Measurements from ENCODE around the gene SCNN1A. TPM values are rescaled to one million over a fixed set of nuclear protein-coding genes. Genes with fewer than 3 reads are reported as not detected.

The SCNN1A gene
- total and polyA plus RNA-seq, 2 donors (not counting 1 experiment from before 2014, with no cell fraction given): 0.20 TPM; not detected in 1

- no peaks in the 10 kb centered on the region for H3K9me3 Mint-ChIP-seq (ENCODE audit: insufficient read depth)
Observed at GRCh38 chr12:6420364-6420763, 45.0 kb upstream of the SCNN1A start.

GRCh38 chr12:6418796-6419195, 43.4 kb upstream of the SCNN1A start:
- H3K27ac ChIP-seq (ENCODE audit: low read length in 2 of 2): no peak overlapping the region
- ATAC-seq (ENCODE audit: low read depth) (no peak), DNase-seq (no peak)
- no peak overlapping the region for H3K4me3 Mint-ChIP-seq
- no peak overlapping the region for H3K9ac ChIP-seq (ENCODE audit: low read length)
- H3K9me3 ChIP-seq (ENCODE audit: control extremely low read depth in 1 of 3, control insufficient read depth in 2 of 3, insufficient read depth in 1 of 3, low read length in 2 of 3): no peaks in the 10 kb centered on the region
- H3K9me3 Mint-ChIP-seq (ENCODE audit: insufficient read depth): no peaks in the 10 kb centered on the region
- H3K4me3 ChIP-seq (ENCODE audit: control extremely low read depth in 1 of 5, extremely low read depth in 1 of 5, insufficient read depth in 1 of 5, low read depth in 2 of 5, low read length in 4 of 5): no peak overlapping the region
- POLR2A ChIA-PET: no interaction called here
- intact Hi-C loops (cut with micrococcal nuclease): no loop called here
- TF ChIP-seq CTCF (IDR thresholded peaks at IDR 0.05): no peak
- no peak for TF ChIP-seq EZH2 (IDR thresholded peaks at IDR 0.05; ENCODE audit: borderline replicate concordance, insufficient read depth, low read depth, low read length, poor library complexity, severe bottlenecking)
- peaks cover 0 to 3% (median 0%) of the 10 kb centered on the region in 4 experiments for H3K27me3 ChIP-seq (replicated peaks in 1 of 4; ENCODE audit: control extremely low read depth in 1 of 4, control insufficient read depth in 3 of 4, insufficient read depth in 4 of 4, low read length in 3 of 4)
- H3K27ac Mint-ChIP-seq: no peak overlapping the region
- H3K36me3 ChIP-seq (replicated peaks in 1 of 2; ENCODE audit: control extremely low read depth in 1 of 2, control insufficient read depth in 1 of 2, extremely low read depth in 1 of 2, insufficient read depth in 2 of 2, low read length in 1 of 2): no peaks in the 10 kb centered on the region
- peaks cover 5 to 6% of the 10 kb centered on the region in 2 donors for H3K4me1 ChIP-seq (ENCODE audit: control insufficient read depth in 2 of 2, insufficient read depth in 2 of 2, low read length in 2 of 2)
- no peak overlapping the region for H3K4me2 ChIP-seq (replicated peaks; ENCODE audit: low read depth, low read length, poor library complexity, severe bottlenecking)
- H3K79me2 ChIP-seq (ENCODE audit: control insufficient read depth, insufficient read depth, low read length): no peaks in the 10 kb centered on the region
- peaks cover 14% of the 10 kb centered on the region for H3K4me1 Mint-ChIP-seq
- H2AFZ ChIP-seq (ENCODE audit: insufficient read depth, low read depth, low read length, poor library complexity, severe bottlenecking): no peak overlapping the region
- 86% methylated on average over 6 of the region's 6 CpGs for WGBS (ENCODE audit: insufficient coverage)
- H4K20me1 ChIP-seq (ENCODE audit: control insufficient read depth, insufficient read depth, low read length, poor library complexity, severe bottlenecking): no peaks in the 10 kb centered on the region
- CTCF ChIA-PET: interaction anchor here (2.4 kb wide), 1 partner anchor 47 kb away, joined by 13 read pairs; no protein-coding TSS in a partner anchor
- peaks cover 34% of the 10 kb centered on the region for H3K27me3 Mint-ChIP-seq

More at GRCh38 chr12:6420364-6420763, 45.0 kb upstream of the SCNN1A start:
- Histone ChIP-seq H3K27me3 (replicated peaks in 1 of 4; ENCODE audit: control extremely low read depth in 1 of 4, control insufficient read depth in 3 of 4, insufficient read depth in 4 of 4, low read length in 3 of 4) (peaks cover 0 to 3% (median 0%) of the 10 kb centered on the region in 4 experiments), H3K4me2 (replicated peaks; ENCODE audit: low read depth, low read length, poor library complexity, severe bottlenecking) (no peak overlapping the region), H3K27ac (ENCODE audit: low read length in 2 of 2) (no peak overlapping the region), H4K20me1 (ENCODE audit: control insufficient read depth, insufficient read depth, low read length, poor library complexity, severe bottlenecking) (no peaks in the 10 kb centered on the region), H3K79me2 (ENCODE audit: control insufficient read depth, insufficient read depth, low read length) (no peaks in the 10 kb centered on the region), H3K4me1 (ENCODE audit: control insufficient read depth in 2 of 2, insufficient read depth in 2 of 2, low read length in 2 of 2) (peaks cover 8 to 11% of the 10 kb centered on the region in 2 donors), H3K9ac (ENCODE audit: low read length) (no peak overlapping the region), H3K36me3 (replicated peaks in 1 of 2; ENCODE audit: control extremely low read depth in 1 of 2, control insufficient read depth in 1 of 2, extremely low read depth in 1 of 2, insufficient read depth in 2 of 2, low read length in 1 of 2) (no peaks in the 10 kb centered on the region), H3K4me3 (ENCODE audit: control extremely low read depth in 1 of 5, extremely low read depth in 1 of 5, insufficient read depth in 1 of 5, low read depth in 2 of 5, low read length in 4 of 5) (no peak overlapping the region), H3K9me3 (ENCODE audit: control extremely low read depth in 1 of 3, control insufficient read depth in 2 of 3, insufficient read depth in 1 of 3, low read length in 2 of 3) (no peaks in the 10 kb centered on the region), H2AFZ (ENCODE audit: insufficient read depth, low read depth, low read length, poor library complexity, severe bottlenecking) (no peak overlapping the region)
- Mint-ChIP-seq H3K4me1 (peaks cover 21% of the 10 kb centered on the region), H3K4me3 (no peak overlapping the region), H3K27me3 (peaks cover 25% of the 10 kb centered on the region), H3K27ac (no peak overlapping the region)
- CTCF ChIA-PET: interaction anchor here (1.5 to 2.4 kb wide), 2 partner anchors 45 to 117 kb away, joined by 3 to 13 read pairs; no protein-coding TSS in a partner anchor
- no peak for DNase-seq
- ATAC-seq (ENCODE audit: low read depth): no peak
- intact Hi-C loops (cut with micrococcal nuclease): no loop called here
- POLR2A ChIA-PET: interaction anchor here (0.6 kb wide), 1 partner anchor 144 kb away, joined by 7 read pairs; no protein-coding TSS in a partner anchor
- TF ChIP-seq CTCF (IDR thresholded peaks at IDR 0.05) (no peak), EZH2 (IDR thresholded peaks at IDR 0.05; ENCODE audit: borderline replicate concordance, insufficient read depth, low read depth, low read length, poor library complexity, severe bottlenecking) (no peak)
- 86% methylated on average over 1 of the region's 4 CpGs for WGBS (ENCODE audit: insufficient coverage)

Data from B cell (primary cell).